H4 (cell line): ENCODE results near the gene OST4. TPM values are rescaled to one million over a fixed set of nuclear protein-coding genes. Genes with fewer than 3 reads are reported as not detected.
"Not testable (repeated sequence)": the region's sequence is repeated elsewhere in the genome, so short reads cannot be mapped to it uniquely, and the experiment has no call there.

Source experiments
- DNase-seq: peaks from one replicate; pipeline ENCODE4 v3.0.0-alpha.2; 2015; ENCODE audit warnings: low spot score
- total RNA-seq: library from RNA; depleted of rRNA; stranded (reverse); fragments of >200 nt; shearing (Covaris generic); gene quantifications from 2 replicates; pipeline ENCODE4 v1.2.3, GENCODE V29; 2014

Gene OST4
- total RNA-seq, 1 experiment from 2014 or later, result 330 TPM

GRCh38 chr2:27079233-27080139 lies 8.0 kb upstream of the OST4 start:
- DNase-seq, result no peak

DNA sequence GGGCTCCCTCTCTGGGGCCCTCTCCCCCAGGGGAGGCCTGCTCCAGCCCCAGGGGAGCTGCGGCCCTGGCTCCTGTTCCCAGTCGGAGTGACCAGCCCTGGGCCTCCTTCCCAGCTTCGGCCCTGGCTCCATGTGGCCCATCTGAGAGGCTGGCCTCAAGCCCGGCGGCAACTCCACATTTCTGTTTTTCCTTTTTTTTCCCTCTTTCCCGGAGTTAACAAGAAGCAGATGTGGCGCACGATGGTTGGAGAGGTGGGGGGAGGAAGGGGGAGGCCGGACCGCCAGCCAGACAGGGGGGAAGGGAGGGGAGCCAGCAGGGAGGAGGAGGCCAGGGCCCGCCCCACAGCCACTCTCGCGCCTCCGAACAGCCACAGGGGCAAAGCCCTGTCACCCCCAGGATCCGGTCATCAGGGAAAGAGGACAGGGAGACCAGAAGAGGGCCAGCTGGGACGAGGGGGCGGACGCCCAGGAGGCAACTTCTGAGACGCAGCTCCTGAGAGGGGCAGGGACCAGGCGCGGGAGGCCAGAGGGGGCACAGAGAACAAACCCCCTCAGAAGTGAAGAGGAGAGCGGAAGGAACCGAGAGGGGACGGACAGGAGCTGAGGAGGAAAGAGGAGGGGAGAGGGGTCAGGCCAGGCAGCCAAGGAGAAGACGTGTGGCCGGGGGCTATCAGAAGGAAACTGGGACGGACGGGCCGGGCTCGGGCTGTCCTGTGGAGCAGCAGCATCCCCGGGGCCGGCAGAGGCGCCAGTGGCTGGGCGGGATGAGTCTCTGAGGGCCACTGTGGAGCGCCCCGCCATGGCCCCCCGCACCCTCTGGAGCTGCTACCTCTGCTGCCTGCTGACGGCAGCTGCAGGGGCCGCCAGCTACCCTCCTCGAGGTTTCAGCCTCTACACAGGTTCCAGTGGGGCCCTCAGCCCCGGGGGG lies 7.1 kb upstream of the OST4 start, which contains the start of gene EMILIN1:
EMILIN1 (plus strand) TSS at position 349 of the 928 bp plus-strand sequence; CDS start at position 800, 451 bp downstream.
- peak; percentile 83 for DNase-seq

DNA sequence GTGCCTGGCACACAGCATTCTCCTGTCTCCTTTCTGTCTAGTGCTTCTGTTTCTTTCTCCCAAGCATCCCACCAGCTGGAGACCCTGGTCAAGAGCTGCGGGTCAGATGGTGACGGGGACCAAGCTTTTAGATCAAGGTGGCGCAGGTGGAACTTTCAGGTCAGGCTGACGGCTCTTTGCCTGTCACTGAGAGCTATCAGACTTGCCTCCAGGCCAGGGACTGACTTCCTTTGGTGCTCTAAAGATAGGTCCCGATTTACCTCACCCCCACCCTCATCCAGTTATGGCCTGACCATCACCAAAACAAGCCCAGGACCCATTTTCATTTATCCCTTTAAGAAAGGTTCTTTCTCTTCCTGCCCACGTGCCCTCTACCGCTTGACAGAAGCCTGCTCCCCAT lies 5.8 kb upstream of the OST4 start:
- no peak for DNase-seq

DNA sequence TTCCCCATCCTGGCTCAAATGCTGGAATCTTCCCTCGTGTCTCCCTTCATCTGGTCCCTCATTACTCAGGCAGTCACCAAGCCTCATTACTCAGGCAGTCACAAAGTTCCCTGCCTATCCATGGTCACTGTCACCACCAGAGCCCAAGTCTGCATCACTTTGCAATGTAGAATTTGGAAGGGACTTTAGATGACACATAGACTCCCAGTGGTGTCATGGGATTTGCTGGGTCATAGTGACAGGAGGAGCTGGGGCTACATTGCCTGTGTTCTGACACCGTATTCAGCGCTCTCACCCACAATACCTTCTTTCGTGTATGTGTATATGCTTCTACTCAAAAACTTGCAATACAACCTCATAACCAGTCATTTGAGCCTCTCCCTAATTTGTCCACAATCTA lies 4.9 kb upstream of the OST4 start:
- no peak for DNase-seq

GRCh38 chr2:27075566-27075871 lies 4.1 kb upstream of the OST4 start:
- DNase-seq, result not testable (repeated sequence)

GRCh38 chr2:27074738-27075565 lies 3.5 kb upstream of the OST4 start:
- no peak for DNase-seq

DNA sequence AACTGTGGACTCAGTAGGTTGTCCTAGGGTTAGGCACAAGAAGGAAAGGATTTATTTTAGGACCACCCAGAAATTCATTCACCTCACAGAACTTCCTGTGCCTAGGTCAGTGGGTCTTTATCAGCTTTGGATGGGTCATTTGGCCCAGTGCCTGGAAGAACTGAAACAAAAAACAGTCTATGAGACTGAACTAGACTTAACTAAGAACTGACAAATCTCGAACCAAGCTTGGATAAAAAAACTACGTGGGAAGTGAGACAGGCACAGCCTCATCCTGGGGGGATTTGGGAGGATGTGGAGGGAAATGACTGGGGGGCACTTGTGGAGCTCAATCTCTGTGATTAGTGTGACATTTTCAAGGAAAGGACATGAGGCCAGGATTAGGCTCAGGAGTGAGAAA lies 2.3 kb upstream of the OST4 start:
- DNase-seq, result no peak

DNA sequence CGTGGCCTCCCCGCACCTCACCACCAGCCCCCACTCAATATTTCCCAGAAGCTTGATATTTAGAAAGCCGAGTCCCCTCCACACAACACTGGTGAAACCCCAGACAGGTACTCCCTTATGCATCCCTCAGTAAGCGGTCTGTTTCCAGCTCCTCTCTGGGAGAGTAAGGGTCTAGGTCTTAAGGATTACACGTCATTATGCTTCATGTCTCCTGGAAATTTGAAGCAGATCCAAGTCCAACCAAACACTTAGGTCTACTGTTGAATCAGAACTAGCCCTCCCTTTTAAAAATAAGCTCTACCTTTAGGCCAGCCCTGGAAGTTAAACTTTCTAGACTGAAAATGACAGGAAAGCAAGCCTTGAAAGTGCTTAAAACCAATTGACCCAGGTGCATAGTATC lies 1.5 kb upstream of the OST4 start:
- no peak for DNase-seq

DNA sequence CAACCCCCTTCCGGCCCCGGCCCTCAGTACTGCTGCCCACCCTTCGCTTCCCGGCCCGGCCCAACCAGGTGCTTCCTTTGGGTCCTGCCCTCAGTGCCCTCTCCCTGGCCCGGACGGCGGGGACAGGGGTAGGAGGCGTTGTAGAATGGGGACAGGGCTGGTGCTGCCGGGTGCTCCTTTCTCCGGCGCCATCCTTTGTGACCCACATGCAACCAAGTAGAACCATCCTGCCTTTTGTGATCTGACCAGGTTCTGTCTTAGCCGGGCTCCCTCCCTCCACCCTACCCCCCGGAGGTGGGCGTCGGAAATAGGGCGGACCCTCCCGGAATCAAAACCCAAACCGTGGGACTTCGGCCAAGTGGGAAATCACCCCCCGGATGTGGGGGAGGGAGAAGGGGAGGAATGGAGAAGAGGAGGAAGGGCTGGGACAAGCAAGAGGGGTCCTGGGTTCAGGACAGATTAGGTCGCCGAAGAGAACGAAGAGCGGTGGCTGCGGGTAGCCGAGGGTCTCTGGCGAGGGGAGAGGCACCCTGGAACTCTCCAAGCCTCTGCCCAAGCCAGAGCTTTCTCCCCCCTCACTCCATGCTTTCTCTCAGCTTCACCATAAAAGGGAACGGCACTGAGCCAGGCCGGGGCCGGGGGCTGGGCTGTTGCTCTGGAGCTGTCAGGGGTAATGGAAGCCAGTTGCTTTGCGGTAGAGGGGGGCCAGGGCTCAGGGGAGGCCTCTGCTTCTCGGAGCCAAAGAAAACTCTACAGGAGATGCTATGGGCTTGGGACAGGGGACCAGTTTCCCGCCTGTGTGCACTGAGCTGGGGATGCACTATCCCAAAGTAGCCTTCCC lies 756 bp upstream of the OST4 start:
- no peak for DNase-seq

- no peak for DNase-seq
These were observed 689 bp downstream of the OST4 start for GRCh38 chr2:27070653-27071276.

GRCh38 chr2:27069961-27070618 lies 1.4 kb downstream of the OST4 start:
- DNase-seq, result no peak

DNA sequence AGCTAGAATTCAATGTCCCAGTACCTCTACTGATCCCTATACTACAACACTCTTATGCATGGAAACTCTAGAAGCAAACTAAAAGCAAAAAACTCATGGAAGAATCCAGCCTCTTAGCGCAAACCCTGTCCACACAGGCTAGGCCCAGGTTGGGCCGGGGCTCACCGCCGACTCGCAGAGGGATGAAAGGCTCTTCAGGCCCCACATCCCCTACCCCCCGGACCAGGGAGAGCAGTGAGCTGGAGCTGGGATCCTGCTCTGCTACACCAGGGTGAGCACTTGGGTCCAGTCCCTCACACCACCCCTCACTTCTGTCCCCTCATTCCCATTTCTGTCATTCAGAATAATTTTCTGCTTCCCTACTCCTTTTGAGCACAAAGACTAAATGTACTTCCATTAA lies 2.0 kb downstream of the OST4 start:
- no peak for DNase-seq

DNA sequence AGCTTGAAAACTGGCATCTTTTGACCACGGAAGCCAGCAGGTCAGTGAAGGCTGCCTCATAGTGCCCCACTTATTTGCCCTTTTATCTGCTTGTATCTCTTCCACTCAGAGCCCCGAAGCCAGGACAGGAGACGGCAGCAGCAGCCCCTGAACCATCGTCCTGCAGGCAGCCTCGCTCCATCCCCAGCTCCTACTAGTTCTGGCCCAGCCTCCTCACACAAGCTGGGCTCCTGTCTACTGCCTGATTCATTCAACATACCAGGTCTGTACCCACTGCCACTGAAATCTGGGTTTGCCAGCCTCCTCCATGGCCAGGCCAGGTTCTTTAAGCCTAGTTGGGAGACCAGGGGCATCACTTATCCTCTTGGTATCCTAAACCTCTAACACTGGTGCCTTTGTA lies 4.1 kb downstream of the OST4 start:
- no peak for DNase-seq

DNA sequence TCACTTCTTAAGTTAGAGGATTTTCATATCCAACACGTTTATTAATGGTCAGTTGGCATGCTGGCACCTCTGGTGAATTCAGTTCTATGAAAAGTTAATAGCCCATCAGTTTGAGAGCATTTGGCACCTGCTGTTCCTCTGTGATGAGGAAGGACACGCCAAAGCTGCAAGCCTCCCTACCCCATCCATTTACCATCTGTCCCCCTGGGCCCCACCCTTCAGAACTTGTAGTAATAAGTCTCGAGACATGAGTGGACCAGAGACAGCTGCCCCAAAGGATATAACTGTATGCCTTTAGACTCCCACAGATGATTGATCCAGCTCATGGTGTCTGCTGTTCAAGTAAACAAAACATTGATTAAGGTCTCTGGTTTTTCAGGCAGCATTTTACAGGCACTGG lies 6.3 kb downstream of the OST4 start:
- no peak for DNase-seq

DNA sequence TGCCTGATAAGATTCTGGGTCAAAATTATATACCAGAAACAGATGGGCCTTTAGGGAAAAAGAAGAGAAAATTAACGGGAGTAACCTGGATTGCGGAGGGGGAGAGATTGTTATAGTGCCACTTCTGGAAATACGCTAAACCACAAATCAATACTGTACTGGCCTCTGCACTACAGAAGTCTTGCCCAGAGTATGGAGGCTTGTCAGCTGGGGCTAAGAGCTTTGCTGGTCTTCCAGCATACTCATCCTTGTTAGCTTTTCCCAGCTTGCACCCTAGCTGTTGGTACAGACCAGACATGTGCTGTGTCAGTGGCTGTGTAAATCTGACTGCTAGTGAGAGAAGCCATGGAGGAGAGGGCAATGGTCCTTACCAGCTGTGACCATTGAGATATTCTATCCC lies 11.1 kb downstream of the OST4 start:
- no peak for DNase-seq

DNA sequence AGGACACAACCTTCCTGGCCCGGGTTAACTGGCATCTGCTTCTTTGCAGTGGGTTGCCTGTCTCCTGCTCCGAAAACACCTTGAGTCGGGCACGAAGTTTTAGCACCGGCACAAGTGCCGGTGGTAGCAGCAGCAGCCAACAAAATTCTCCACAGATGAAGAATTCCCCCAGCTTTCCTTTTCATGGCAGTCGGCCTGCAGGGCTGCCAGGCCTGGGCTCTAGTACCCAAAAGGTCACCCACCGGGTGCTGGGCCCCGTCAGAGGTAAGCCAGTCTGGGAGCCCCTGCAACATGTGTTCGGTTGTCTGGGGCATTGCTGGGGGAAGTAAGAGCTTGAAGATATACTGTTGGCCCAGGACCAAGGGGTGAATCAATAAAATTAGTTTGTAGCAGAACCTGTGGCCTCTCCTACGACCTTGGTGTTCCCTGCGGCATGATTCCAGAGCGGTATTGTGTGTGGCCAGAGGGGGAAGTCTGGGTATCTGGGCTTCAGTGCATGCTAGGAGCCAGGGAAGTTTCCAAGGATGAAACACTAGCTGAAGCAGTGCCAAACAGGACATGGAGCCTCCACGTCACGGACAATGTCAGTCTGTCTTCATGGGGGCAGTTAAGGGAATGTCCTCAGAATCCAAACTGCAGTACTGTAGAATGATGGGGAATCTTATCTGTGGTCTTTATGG lies 12.2 kb downstream of the OST4 start:
- no peak for DNase-seq

- DNase-seq, result no peak
These were observed 13.2 kb downstream of the OST4 start for GRCh38 chr2:27058210-27058609.

DNA sequence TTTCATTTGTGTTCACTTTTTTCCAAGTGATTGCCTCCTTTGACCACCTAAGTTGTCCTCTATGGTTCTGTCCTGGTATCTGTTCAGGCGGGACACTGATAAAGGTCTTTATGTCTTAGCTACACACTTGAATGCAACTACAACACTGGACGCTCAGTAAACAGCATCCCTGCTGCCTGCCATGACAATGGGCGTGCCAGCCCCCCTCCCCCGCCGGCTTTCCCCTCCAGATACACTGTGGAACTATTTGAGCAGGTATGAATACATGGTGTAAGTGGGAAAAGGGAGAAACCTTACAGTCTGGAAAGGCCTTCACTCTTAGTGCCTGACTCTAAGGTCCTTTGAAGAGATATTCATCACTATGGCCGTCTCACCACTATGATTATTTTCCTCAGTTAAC lies 14.3 kb downstream of the OST4 start:
- DNase-seq, result no peak

GRCh38 chr2:27054721-27055120 lies 16.7 kb downstream of the OST4 start:
- no peak for DNase-seq
